GM12878 (cell line): ENCODE data around the gene ARID3B. TPM values are rescaled to one million over a fixed set of nuclear protein-coding genes. Genes with fewer than 3 reads are reported as not detected.

ENCODE experiments used
- ATF3 ChIP-seq: IDR thresholded peaks from 2 replicates; pipeline ENCODE4 v1.6.1; 2011; ENCODE audit warnings: low read depth, mild to moderate bottlenecking, low read length, moderate library complexity, borderline replicate concordance; ENCODE audit errors: extremely low read depth
- BACH1 ChIP-seq: fragments of 450-650 bp; IDR thresholded peaks from 2 replicates; pipeline ENCODE4 v1.6.1; 2017; ENCODE audit warnings: mild to moderate bottlenecking, borderline replicate concordance
- BRCA1 ChIP-seq: IDR thresholded peaks from 2 replicates; pipeline ENCODE4 v1.6.1; 2011; ENCODE audit warnings: low read depth, low read length, improper control_type of control experiment
- CEBPB ChIP-seq, 2 experiments: fragments of 150-350 bp in 1 of 2; IDR thresholded peaks; 2 replicates each; pipeline ENCODE4 v1.6.1; 2012 to 2014; ENCODE audit warnings: low read depth in 2 of 2, low read length in 2 of 2, borderline replicate concordance in 1 of 2, inconsistent platforms in 1 of 2
- CHD2 ChIP-seq: IDR thresholded peaks from 2 replicates; pipeline ENCODE4 v1.6.1; 2011; ENCODE audit warnings: low read depth, low read length, improper control_type of control experiment, borderline replicate concordance
- E2F4 ChIP-seq: IDR thresholded peaks from 2 replicates; pipeline ENCODE4 v1.6.1; 2012; ENCODE audit warnings: low read depth, low read length, improper control_type of control experiment
- ESRRA ChIP-seq: IDR thresholded peaks from 2 replicates; pipeline ENCODE4 v1.6.1; 2012; ENCODE audit warnings: mild to moderate bottlenecking, low read length, improper control_type of control experiment
- ETV6 ChIP-seq, 2 experiments: fragments of 450-650 bp in 1 of 2; IDR thresholded peaks in 1 of 2; conservative IDR thresholded peaks in 1 of 2; 2 replicates each; pipeline ENCODE4 v1.6.1; 2014; ENCODE audit warnings: antibody characterized with exemption in 1 of 2, borderline replicate concordance in 1 of 2, low read depth in 1 of 2, mild to moderate bottlenecking in 1 of 2, moderate library complexity in 1 of 2
- FOXM1 ChIP-seq: IDR thresholded peaks from 2 replicates; pipeline ENCODE4 v1.6.1; 2012; ENCODE audit warnings: low read depth, mild to moderate bottlenecking, inconsistent platforms, low read length, moderate library complexity
- HDAC2 ChIP-seq: fragments of 200-600 bp; sonication (generic); IDR thresholded peaks from 2 replicates; pipeline ENCODE4 v1.6.1; 2017
- IKZF2 ChIP-seq, 2 experiments: fragments of 450-650 bp; IDR thresholded peaks; 2 replicates each; pipeline ENCODE4 v1.6.1; 2017; ENCODE audit warnings: mild to moderate bottlenecking in 2 of 2, moderate library complexity in 2 of 2
- MTA2 ChIP-seq: fragments of 450-650 bp; IDR thresholded peaks from 2 replicates; pipeline ENCODE4 v1.6.1; 2016; ENCODE audit warnings: low read depth, mild to moderate bottlenecking, moderate library complexity
- NBN ChIP-seq: fragments of 450-650 bp; IDR thresholded peaks from 2 replicates; pipeline ENCODE4 v1.6.1; 2016
- NFYB ChIP-seq: IDR thresholded peaks from 2 replicates; pipeline ENCODE4 v1.6.1; 2011; ENCODE audit warnings: low read depth, mild to moderate bottlenecking, low read length, improper control_type of control experiment, moderate library complexity; ENCODE audit not compliant: insufficient read depth
- NKRF ChIP-seq: fragments of 450-650 bp; conservative IDR thresholded peaks from 2 replicates; pipeline ENCODE4 v1.6.1; 2017; ENCODE audit warnings: mild to moderate bottlenecking, moderate library complexity
- NR2C2 ChIP-seq: IDR thresholded peaks from 2 replicates; pipeline ENCODE4 v1.6.1; 2011; ENCODE audit warnings: borderline replicate concordance, low read depth; ENCODE audit not compliant: control insufficient read depth, insufficient read length
- RB1 ChIP-seq: fragments of 450-650 bp; formaldehyde crosslinking; IDR thresholded peaks from 2 replicates; pipeline ENCODE4 v1.6.1; 2017; ENCODE audit warnings: mild to moderate bottlenecking, borderline replicate concordance
- RUNX3 ChIP-seq: IDR thresholded peaks from 2 replicates; pipeline ENCODE4 v1.6.1; 2012; ENCODE audit warnings: low read length, inconsistent platforms
- SKIL ChIP-seq: fragments of 450-650 bp; IDR thresholded peaks from 2 replicates; pipeline ENCODE4 v1.6.1; 2017; ENCODE audit warnings: mild to moderate bottlenecking, low read depth, inconsistent platforms; ENCODE audit not compliant: poor library complexity, severe bottlenecking
- SMAD1 ChIP-seq: fragments of 450-650 bp; IDR thresholded peaks from 2 replicates; pipeline ENCODE4 v1.6.1; 2018; ENCODE audit warnings: mild to moderate bottlenecking, low read depth; ENCODE audit not compliant: partially characterized antibody
- SP1 ChIP-seq: IDR thresholded peaks from one replicate; pipeline ENCODE4 v1.6.1; 2011; ENCODE audit warnings: low read depth, low read length
- SUZ12 ChIP-seq: fragments of 200-600 bp; sonication (generic); IDR thresholded peaks from one replicate; pipeline ENCODE4 v1.6.1; 2018; ENCODE audit warnings: antibody characterized with exemption, mild to moderate bottlenecking; ENCODE audit not compliant: unreplicated experiment
- TCF3 ChIP-seq: IDR thresholded peaks from 2 replicates; pipeline ENCODE4 v1.6.1; 2012; ENCODE audit warnings: low read depth, mild to moderate bottlenecking, low read length, borderline replicate concordance; ENCODE audit not compliant: insufficient read depth
- YBX1 ChIP-seq: fragments of 450-650 bp; IDR thresholded peaks from 2 replicates; pipeline ENCODE4 v1.6.1; 2016; ENCODE audit warnings: antibody characterized with exemption
- ZNF217 ChIP-seq: fragments of 450-650 bp; IDR thresholded peaks from 2 replicates; pipeline ENCODE4 v1.6.1; 2017; ENCODE audit warnings: antibody characterized with exemption, mild to moderate bottlenecking
- ZNF24 ChIP-seq: fragments of 450-650 bp; IDR thresholded peaks from 2 replicates; pipeline ENCODE4 v1.6.1; 2017; ENCODE audit warnings: antibody characterized with exemption, mild to moderate bottlenecking
- polyA plus RNA-seq, 11 experiments: library from polyadenylated mRNA; depleted of rRNA in 4 of 11; unstranded in 6 of 11; stranded (reverse) in 5 of 11; fragments of >200 nt; fragmentation: Nextera tagmentation in 4 of 11; fragmentation: Illumina TruSeq in 1 of 11; extraction: Ambion mirVana in 4 of 11; extraction: Trizol in 1 of 11; gene quantifications; 1 replicate in 1 of 11; 2 replicates in 10 of 11; pipeline versions ENCODE4 v1.2.1 to v1.2.3, GENCODE V29; 2011 to 2016; ENCODE audit warnings: inconsistent platforms in 2 of 11, missing spikeins in 2 of 11, low read depth in 1 of 11
- total RNA-seq, 4 experiments: library from RNA; depleted of rRNA in 3 of 4; stranded (reverse); fragments of >200 nt in 3 of 4; fragmentation: Illumina TruSeq in 1 of 4; extraction: Trizol in 1 of 4; gene quantifications; 2 replicates each; pipeline versions ENCODE4 v1.2.1 to v1.2.3, GENCODE V29; 2013 to 2021

The ARID3B gene
- total and polyA plus RNA-seq, 10 of the 15 experiments (the other 5 are each of a cell fraction or from before 2014, with no cell fraction given): 1.1 to 33.4 (median 24.0) TPM

- TF ChIP-seq FOXM1 (no peak), NBN (peak; percentile 80), NFYB (no peak), YBX1 (no peak), CEBPB (IDR thresholded peaks at IDR 0.05; ENCODE audit: borderline replicate concordance in 1 of 2, low read depth in 2 of 2, low read length in 2 of 2) (peak in 1 of 2 experiments; percentile 54; a peak in 1 of 4 replicates), RB1 (0 out of 2 replicates have a peak, but pooled peaks have one; percentile 23), ATF3 (no peak), BACH1 (peak; percentile 100), SP1 (peak; percentile 55), IKZF2 (IDR thresholded peaks at IDR 0.05) (peak; percentile 38 to 52; a peak in 3 of 4 replicates), SMAD1 (peak; percentile 78), NR2C2 (no peak), ESRRA (no peak), HDAC2 (peak; percentile 61; the same call in 1 of the 2 replicates), ZNF24 (no peak), SKIL (peak; percentile 18), RUNX3 (no peak; the same call in 1 of the 2 replicates), CHD2 (peak; percentile 95), NKRF (peak; percentile 88), ETV6 (conservative IDR thresholded peaks at IDR 0.05 in 1 of 2, IDR thresholded peaks at IDR 0.05 in 1 of 2; ENCODE audit: borderline replicate concordance in 1 of 2, low read depth in 1 of 2) (no peak), SUZ12 (no peak), BRCA1 (peak; percentile 66), E2F4 (0 out of 2 replicates have a peak, but pooled peaks have one; percentile 57), TCF3 (0 out of 2 replicates have a peak, but pooled peaks have one; percentile 31), ZNF217 (peak; percentile 96), MTA2 (peak; percentile 54; the same call in 1 of the 2 replicates)
Observed at GRCh38 chr15:74614744-74615507, 73.9 kb downstream of the ARID3B start (continued).
